KMS-11 (cell line): Measurements from ENCODE around the gene C15orf61.

Experiments used
- H2AFZ ChIP-seq: fragments of 200-600 bp; sonication (generic); 2 replicates; pipeline ENCODE4 v1.6.1; 2016; ENCODE audit warnings: antibody characterized with exemption, mixed run types, low read depth
- H3K27ac ChIP-seq: fragments of 200-600 bp; sonication (generic); 2 replicates; pipeline ENCODE4 v1.6.1; 2016; ENCODE audit warnings: mild to moderate bottlenecking, mixed run types
- H3K27me3 ChIP-seq: fragments of 200-600 bp; sonication (generic); 2 replicates; pipeline ENCODE4 v1.6.1; 2017; ENCODE audit warnings: mild to moderate bottlenecking, low read depth, mixed run types, moderate library complexity; ENCODE audit not compliant: insufficient read depth
- H3K36me3 ChIP-seq: fragments of 200-600 bp; sonication (generic); 2 replicates; pipeline ENCODE4 v1.6.1; 2017; ENCODE audit warnings: mild to moderate bottlenecking, mixed run types; ENCODE audit not compliant: insufficient read depth
- H3K4me1 ChIP-seq: fragments of 200-600 bp; sonication (generic); 2 replicates; pipeline ENCODE4 v1.6.1; 2016; ENCODE audit warnings: mild to moderate bottlenecking, low read depth, mixed run types; ENCODE audit not compliant: poor library complexity, severe bottlenecking
- H3K4me2 ChIP-seq: fragments of 200-600 bp; sonication (generic); 2 replicates; pipeline ENCODE4 v1.7.0; 2016; ENCODE audit warnings: mild to moderate bottlenecking, mixed run types
- H3K4me3 ChIP-seq: fragments of 200-600 bp; sonication (generic); IDR thresholded peaks from 2 replicates; pipeline ENCODE4 v1.6.1; 2017; ENCODE audit warnings: low read depth, low read length, mixed read lengths; ENCODE audit not compliant: insufficient read depth
- H3K79me2 ChIP-seq: fragments of 200-600 bp; sonication (generic); 2 replicates; pipeline ENCODE4 v1.6.1; 2016; ENCODE audit warnings: low read depth, mixed run types; ENCODE audit not compliant: insufficient read depth
- H3K9ac ChIP-seq: fragments of 200-600 bp; sonication (generic); 2 replicates; pipeline ENCODE4 v1.6.1; 2016; ENCODE audit warnings: mild to moderate bottlenecking, mixed run types
- H4K20me1 ChIP-seq: fragments of 200-600 bp; sonication (generic); 2 replicates; pipeline ENCODE4 v1.6.1; 2016; ENCODE audit warnings: mild to moderate bottlenecking, mixed run types; ENCODE audit not compliant: insufficient read depth
- CTCF ChIP-seq: fragments of 200-600 bp; sonication (generic); conservative IDR thresholded peaks from 2 replicates; pipeline ENCODE4 v1.6.1; 2017; ENCODE audit warnings: low read depth, mild to moderate bottlenecking, antibody characterized with exemption, low read length, moderate library complexity, mixed read lengths

C15orf61 gene

GRCh38 chr15:67521029-67521782, at the start of gene C15orf61:
Gene C15orf61 (plus strand): TSS chr15:67521131. CDS start chr15:67521249, 118 bp downstream.
- H3K27ac ChIP-seq, result peak within 1 kb of the TSS; percentile 99
- H3K27me3 ChIP-seq, result no peaks in the 10 kb centered on the region
- no peak within 1 kb of the TSS for H3K4me3 ChIP-seq
- peak within 1 kb of the TSS; percentile 60 for H2AFZ ChIP-seq
- no peak for TF ChIP-seq CTCF
- H3K4me1 ChIP-seq, result peaks cover 27% of the 10 kb centered on the region
- peaks cover 39% of the 10 kb centered on the region for H3K79me2 ChIP-seq
- no peaks in the 10 kb centered on the region for H4K20me1 ChIP-seq
- H3K4me2 ChIP-seq, result peak within 1 kb of the TSS; percentile 81
- H3K36me3 ChIP-seq, result no peaks in the 10 kb centered on the region
- peak within 1 kb of the TSS; percentile 99 for H3K9ac ChIP-seq

GRCh38 chr15:67472957-67473356, 48.0 kb upstream of the C15orf61 start:
- Histone ChIP-seq H3K36me3 (no peaks in the 10 kb centered on the region), H3K9ac (no peak overlapping the region), H3K4me1 (no peaks in the 10 kb centered on the region), H3K79me2 (no peaks in the 10 kb centered on the region), H3K27me3 (no peaks in the 10 kb centered on the region), H3K27ac (no peak overlapping the region), H3K4me2 (no peak overlapping the region), H3K4me3 (no peak overlapping the region), H2AFZ (no peak overlapping the region), H4K20me1 (no peaks in the 10 kb centered on the region)
- no peak for TF ChIP-seq CTCF

GRCh38 chr15:67474405-67475110, 46.4 kb upstream of the C15orf61 start:
- Histone ChIP-seq H2AFZ (no peak overlapping the region), H3K36me3 (no peaks in the 10 kb centered on the region), H3K4me3 (no peak overlapping the region), H3K4me1 (no peaks in the 10 kb centered on the region), H3K4me2 (no peak overlapping the region), H3K9ac (no peak overlapping the region), H3K79me2 (no peaks in the 10 kb centered on the region), H3K27me3 (no peaks in the 10 kb centered on the region), H4K20me1 (no peaks in the 10 kb centered on the region), H3K27ac (no peak overlapping the region)
- no peak for TF ChIP-seq CTCF

- Histone ChIP-seq H3K79me2 (no peaks in the 10 kb centered on the region), H3K9ac (no peak overlapping the region), H3K4me2 (no peak overlapping the region), H3K36me3 (no peaks in the 10 kb centered on the region), H3K27ac (no peak overlapping the region), H4K20me1 (no peaks in the 10 kb centered on the region), H2AFZ (no peak overlapping the region), H3K4me1 (no peaks in the 10 kb centered on the region), H3K4me3 (no peak overlapping the region), H3K27me3 (no peaks in the 10 kb centered on the region)
- TF ChIP-seq CTCF, result no peak
Measured at GRCh38 chr15:67479781-67480505, 41.0 kb upstream of the C15orf61 start.
